PC-9 (cell line): ENCODE results near the gene UCP2.

Source experiments
- EZH2 ChIP-seq: fragments of 200-600 bp; sonication (generic); IDR thresholded peaks from 2 replicates; pipeline ENCODE4 v1.8.0; 2017; ENCODE audit warnings: antibody characterized with exemption, low read depth
- TF ChIP-seq, protein P1 (sequence below): fragments of 200-600 bp; sonication (generic); conservative IDR thresholded peaks from 2 replicates; pipeline ENCODE4 v1.6.1; 2017; ENCODE audit warnings: mixed run types, antibody characterized with exemption, mild to moderate bottlenecking, moderate library complexity

DNA sequence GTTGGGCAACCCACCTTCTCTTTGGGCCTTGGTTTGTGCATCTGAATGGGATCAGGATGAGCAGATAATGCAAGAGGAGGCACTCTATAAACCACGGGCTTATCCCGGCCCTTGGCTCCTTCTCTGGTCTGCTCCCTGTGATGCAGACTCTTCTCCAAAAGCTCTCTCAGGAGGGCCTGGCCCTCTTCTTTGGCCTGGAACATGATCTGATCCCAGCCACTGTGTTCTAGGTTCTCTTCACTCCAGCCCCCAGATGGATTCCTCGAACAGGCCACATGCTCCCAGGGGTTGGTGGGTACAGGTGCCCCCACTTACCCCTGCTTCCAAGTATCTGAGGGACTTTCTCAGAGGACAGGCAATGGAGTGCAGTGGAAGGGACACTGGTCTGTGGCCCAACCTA is 35.0 kb upstream of the UCP2 start:
- TF ChIP-seq, protein P1, sequence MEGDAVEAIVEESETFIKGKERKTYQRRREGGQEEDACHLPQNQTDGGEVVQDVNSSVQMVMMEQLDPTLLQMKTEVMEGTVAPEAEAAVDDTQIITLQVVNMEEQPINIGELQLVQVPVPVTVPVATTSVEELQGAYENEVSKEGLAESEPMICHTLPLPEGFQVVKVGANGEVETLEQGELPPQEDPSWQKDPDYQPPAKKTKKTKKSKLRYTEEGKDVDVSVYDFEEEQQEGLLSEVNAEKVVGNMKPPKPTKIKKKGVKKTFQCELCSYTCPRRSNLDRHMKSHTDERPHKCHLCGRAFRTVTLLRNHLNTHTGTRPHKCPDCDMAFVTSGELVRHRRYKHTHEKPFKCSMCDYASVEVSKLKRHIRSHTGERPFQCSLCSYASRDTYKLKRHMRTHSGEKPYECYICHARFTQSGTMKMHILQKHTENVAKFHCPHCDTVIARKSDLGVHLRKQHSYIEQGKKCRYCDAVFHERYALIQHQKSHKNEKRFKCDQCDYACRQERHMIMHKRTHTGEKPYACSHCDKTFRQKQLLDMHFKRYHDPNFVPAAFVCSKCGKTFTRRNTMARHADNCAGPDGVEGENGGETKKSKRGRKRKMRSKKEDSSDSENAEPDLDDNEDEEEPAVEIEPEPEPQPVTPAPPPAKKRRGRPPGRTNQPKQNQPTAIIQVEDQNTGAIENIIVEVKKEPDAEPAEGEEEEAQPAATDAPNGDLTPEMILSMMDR: no peak
- TF ChIP-seq EZH2: no peak
